ENCODE measurements around the gene SKIL.

SKIL gene

GRCh38 chr3:170363471-170363994 is 6.0 kb downstream of the SKIL start:
- POLR2A ChIA-PET, result interaction anchor here (0.7 kb wide), 1 partner anchor 919 kb away, joined by 4 read pairs; no protein-coding TSS in a partner anchor
- TF ChIP-seq CTCF (IDR thresholded peaks at IDR 0.05; ENCODE audit: control extremely low read depth, extremely low read depth, low read depth, missing control alignments), result no peak
- CTCF ChIA-PET, result no interaction called here
- no peak for DNase-seq (ENCODE audit: extremely low spot score)

- ChIA-PET POLR2A (interaction anchor here (0.6 kb wide), 1 partner anchor 272 kb away, joined by 3 read pairs; no protein-coding TSS in a partner anchor), CTCF (interaction anchor here (1.4 kb wide), 1 partner anchor 14 kb away, joined by 3 read pairs; no protein-coding TSS in a partner anchor)
- DNase-seq (ENCODE audit: extremely low spot score), result no peak
- TF ChIP-seq CTCF (IDR thresholded peaks at IDR 0.05; ENCODE audit: control extremely low read depth, extremely low read depth, low read depth, missing control alignments), result no peak
Observed at GRCh38 chr3:170364965-170365364, 7.5 kb downstream of the SKIL start.

- CTCF ChIA-PET, result no interaction called here
- TF ChIP-seq CTCF (IDR thresholded peaks at IDR 0.05; ENCODE audit: control extremely low read depth, extremely low read depth, low read depth, missing control alignments), result no peak
- POLR2A ChIA-PET, result no interaction called here
- DNase-seq (ENCODE audit: extremely low spot score), result no peak
Observed at GRCh38 chr3:170367797-170368196, 10.3 kb downstream of the SKIL start.

- no peak for TF ChIP-seq CTCF (IDR thresholded peaks at IDR 0.05; ENCODE audit: control extremely low read depth, extremely low read depth, low read depth, missing control alignments)
- ChIA-PET POLR2A (no interaction called here), CTCF (interaction anchor here (0.8 to 1.8 kb wide), 5 partner anchors 10 to 127 kb away, joined by 3 to 7 read pairs (median 3); partner anchors contain the start of gene SKIL)
- DNase-seq (ENCODE audit: extremely low spot score), result no peak
Observed at GRCh38 chr3:170368921-170369320, 11.4 kb downstream of the SKIL start.

- DNase-seq (ENCODE audit: extremely low spot score), result no peak
- no peak for TF ChIP-seq CTCF (IDR thresholded peaks at IDR 0.05; ENCODE audit: control extremely low read depth, extremely low read depth, low read depth, missing control alignments)
- ChIA-PET POLR2A (no interaction called here), CTCF (interaction anchor here (1.0 to 2.5 kb wide), 4 partner anchors 13 to 68 kb away, joined by 3 to 8 read pairs (median 4); partner anchors contain the start of gene SKIL)
Observed at GRCh38 chr3:170372190-170372879, 14.8 kb downstream of the SKIL start.

- ChIA-PET CTCF (interaction anchor here (1.2 to 3.3 kb wide), 3 partner anchors 11 to 30 kb away, joined by 3 to 13 read pairs (median 4); no protein-coding TSS in a partner anchor), POLR2A (interaction anchor here (0.6 kb wide), 1 partner anchor 482 kb away, joined by 6 read pairs; no protein-coding TSS in a partner anchor)
- no peak for TF ChIP-seq CTCF (IDR thresholded peaks at IDR 0.05; ENCODE audit: control extremely low read depth, extremely low read depth, low read depth, missing control alignments)
- no peak for DNase-seq (ENCODE audit: extremely low spot score)
Observed at GRCh38 chr3:170383567-170383966, 26.1 kb downstream of the SKIL start.

Data from GM10248 (cell line).